ENCODE measurements around the gene CCDC150.
"Not testable (repeated sequence)": the region's sequence is repeated elsewhere in the genome, so short reads cannot be mapped to it uniquely, and the experiment has no call there.

The CCDC150 gene

GRCh38 chr2:196630531-196630930, 9.0 kb upstream of the CCDC150 start:
- no peak for DNase-seq (ENCODE audit: extremely low read depth in 1 of 2, low read depth in 1 of 2)

- no peak for DNase-seq (ENCODE audit: extremely low read depth in 1 of 2, low read depth in 1 of 2)
These were observed 4.4 kb upstream of the CCDC150 start for GRCh38 chr2:196635156-196635555.

GRCh38 chr2:196638765-196639164, 750 bp upstream of the CCDC150 start:
- no peak for DNase-seq (ENCODE audit: extremely low read depth in 1 of 2, low read depth in 1 of 2)

- no peak for DNase-seq (ENCODE audit: extremely low read depth in 1 of 2, low read depth in 1 of 2)
These were observed 575 bp downstream of the CCDC150 start for GRCh38 chr2:196640031-196640548.

GRCh38 chr2:196649202-196649601, 9.7 kb downstream of the CCDC150 start:
- DNase-seq (ENCODE audit: extremely low read depth in 1 of 2, low read depth in 1 of 2): no peak

GRCh38 chr2:196651387-196652094, 12.0 kb downstream of the CCDC150 start:
- no peak for DNase-seq (ENCODE audit: extremely low read depth in 1 of 2, low read depth in 1 of 2)

GRCh38 chr2:196652869-196653268, 13.4 kb downstream of the CCDC150 start:
- DNase-seq (ENCODE audit: extremely low read depth in 1 of 2, low read depth in 1 of 2): no peak

GRCh38 chr2:196653843-196654242, 14.3 kb downstream of the CCDC150 start:
- no peak for DNase-seq (ENCODE audit: extremely low read depth in 1 of 2, low read depth in 1 of 2)

- DNase-seq (ENCODE audit: extremely low read depth in 1 of 2, low read depth in 1 of 2): no peak
These were observed 16.2 kb downstream of the CCDC150 start for GRCh38 chr2:196655761-196656160.

GRCh38 chr2:196657333-196657732, 17.8 kb downstream of the CCDC150 start:
- DNase-seq (ENCODE audit: extremely low read depth in 1 of 2, low read depth in 1 of 2): no peak

GRCh38 chr2:196659844-196660243, 20.3 kb downstream of the CCDC150 start:
- no peak for DNase-seq (ENCODE audit: extremely low read depth in 1 of 2, low read depth in 1 of 2)

GRCh38 chr2:196660244-196660643, 20.7 kb downstream of the CCDC150 start:
- no peak for DNase-seq (ENCODE audit: extremely low read depth in 1 of 2, low read depth in 1 of 2)

- DNase-seq (ENCODE audit: extremely low read depth in 1 of 2, low read depth in 1 of 2): no peak
These were observed 30.8 kb downstream of the CCDC150 start for GRCh38 chr2:196670342-196670741.

- no peak for DNase-seq (ENCODE audit: extremely low read depth in 1 of 2, low read depth in 1 of 2)
These were observed 36.4 kb downstream of the CCDC150 start for GRCh38 chr2:196675963-196676362.

GRCh38 chr2:196677404-196677803, 37.9 kb downstream of the CCDC150 start:
- no peak for DNase-seq (ENCODE audit: extremely low read depth in 1 of 2, low read depth in 1 of 2)

- DNase-seq (ENCODE audit: extremely low read depth in 1 of 2, low read depth in 1 of 2): no peak
These were observed 39.9 kb downstream of the CCDC150 start for GRCh38 chr2:196679368-196679767.

GRCh38 chr2:196681510-196681909, 42.0 kb downstream of the CCDC150 start:
- no peak for DNase-seq (ENCODE audit: extremely low read depth in 1 of 2, low read depth in 1 of 2)

- DNase-seq (ENCODE audit: extremely low read depth in 1 of 2, low read depth in 1 of 2): no peak
These were observed 46.3 kb downstream of the CCDC150 start for GRCh38 chr2:196685792-196686191.

- not testable (repeated sequence) for DNase-seq (ENCODE audit: extremely low read depth in 1 of 2, low read depth in 1 of 2)
These were observed 47.2 kb downstream of the CCDC150 start for GRCh38 chr2:196686737-196687136.

GRCh38 chr2:196696423-196697079, 57.0 kb downstream of the CCDC150 start:
- no peak for DNase-seq (ENCODE audit: extremely low read depth in 1 of 2, low read depth in 1 of 2)

- no peak for DNase-seq (ENCODE audit: extremely low read depth in 1 of 2, low read depth in 1 of 2)
These were observed 58.3 kb downstream of the CCDC150 start for GRCh38 chr2:196697825-196698224.

- no peak for DNase-seq (ENCODE audit: extremely low read depth in 1 of 2, low read depth in 1 of 2)
These were observed 63.1 kb downstream of the CCDC150 start for GRCh38 chr2:196702641-196703040.

Data from stimulated activated CD8-positive, alpha-beta memory T cell treated with anti-CD3 and anti-CD28 coated beads, Interleukin-7, amount 100 ng/mL, for 48 hours (primary cell).